Breast epithelium (tissue), 3 donors: Measurements from ENCODE around the gene SEMA3F.

Source experiments
- POLR2AphosphoS5 ChIP-seq, 3 donors: sonication (generic); formaldehyde crosslinking; IDR thresholded peaks; one replicate each; pipeline ENCODE4 v1.6.1; 2017; ENCODE audit warnings: antibody characterized with exemption in 3 of 3
- TF ChIP-seq, protein P1 (sequence below), 3 donors: fragments of 450-650 bp; IDR thresholded peaks; one replicate each; pipeline ENCODE4 v1.5.1; 2016 to 2017; ENCODE audit warnings: antibody characterized with exemption in 3 of 3, mild to moderate bottlenecking in 3 of 3, moderate library complexity in 3 of 3

- no peak for TF ChIP-seq POLR2AphosphoS5 (IDR thresholded peaks at IDR 0.05)
- TF ChIP-seq, protein P1, sequence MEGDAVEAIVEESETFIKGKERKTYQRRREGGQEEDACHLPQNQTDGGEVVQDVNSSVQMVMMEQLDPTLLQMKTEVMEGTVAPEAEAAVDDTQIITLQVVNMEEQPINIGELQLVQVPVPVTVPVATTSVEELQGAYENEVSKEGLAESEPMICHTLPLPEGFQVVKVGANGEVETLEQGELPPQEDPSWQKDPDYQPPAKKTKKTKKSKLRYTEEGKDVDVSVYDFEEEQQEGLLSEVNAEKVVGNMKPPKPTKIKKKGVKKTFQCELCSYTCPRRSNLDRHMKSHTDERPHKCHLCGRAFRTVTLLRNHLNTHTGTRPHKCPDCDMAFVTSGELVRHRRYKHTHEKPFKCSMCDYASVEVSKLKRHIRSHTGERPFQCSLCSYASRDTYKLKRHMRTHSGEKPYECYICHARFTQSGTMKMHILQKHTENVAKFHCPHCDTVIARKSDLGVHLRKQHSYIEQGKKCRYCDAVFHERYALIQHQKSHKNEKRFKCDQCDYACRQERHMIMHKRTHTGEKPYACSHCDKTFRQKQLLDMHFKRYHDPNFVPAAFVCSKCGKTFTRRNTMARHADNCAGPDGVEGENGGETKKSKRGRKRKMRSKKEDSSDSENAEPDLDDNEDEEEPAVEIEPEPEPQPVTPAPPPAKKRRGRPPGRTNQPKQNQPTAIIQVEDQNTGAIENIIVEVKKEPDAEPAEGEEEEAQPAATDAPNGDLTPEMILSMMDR (IDR thresholded peaks at IDR 0.05): no peak
These were observed 74.4 kb downstream of the SEMA3F start for GRCh38 chr3:50229490-50229889.
